SK-N-SH (cell line): ENCODE measurements around the gene LINGO3. TPM values are rescaled to one million over a fixed set of nuclear protein-coding genes. Genes with fewer than 3 reads are reported as not detected.

Experiments used
- CTCF ChIA-PET: fragments of 300-600, 350-600 bp; formaldehyde crosslinking; extraction: SDS; loops from one replicate; lab custom pipeline; 2021; lab: Yijun Ruan, JAX
- POLR2A ChIA-PET: fragments of 350-600 bp; sonication (Branson Sonifier 250); formaldehyde crosslinking; extraction: SDS; loops from one replicate; lab custom pipeline; 2020; ENCODE audit warnings: antibody characterized with exemption, inconsistent platforms; lab: Yijun Ruan, JAX
- DNase-seq: peaks from one replicate; pipeline ENCODE4 v3.0.0; 2012
- H2AFZ ChIP-seq: fragments of 200-600 bp; sonication (generic); 2 replicates; pipeline ENCODE4 v1.8.1; 2016; ENCODE audit warnings: antibody characterized with exemption, mild to moderate bottlenecking, low read depth
- H3F3A ChIP-seq: fragments of 200-600 bp; sonication (generic); replicated peaks from 2 replicates; pipeline ENCODE3; 2016; ENCODE audit warnings: antibody characterized with exemption, mild to moderate bottlenecking; ENCODE audit not compliant: insufficient read depth
- H3K27ac ChIP-seq, 2 experiments: fragments of 200-500 bp in 1 of 2; fragments of 200-600 bp in 1 of 2; sonication (Bioruptor generic) in 1 of 2; sonication (generic), shearing (Covaris generic) in 1 of 2; 2 replicates each; pipeline versions ENCODE4 v1.5.1 to v1.6.1; 2014 to 2016; ENCODE audit warnings: low read depth in 2 of 2, inconsistent platforms in 1 of 2, low read length in 1 of 2, mild to moderate bottlenecking in 1 of 2, mixed read lengths in 1 of 2
- H3K27me3 ChIP-seq: fragments of 200-600 bp; sonication (generic), shearing (Covaris generic); 2 replicates; pipeline ENCODE4 v1.6.1; 2016; ENCODE audit warnings: mixed run types; ENCODE audit not compliant: insufficient read depth
- H3K36me3 ChIP-seq, 2 experiments: fragments of 200-500 bp in 1 of 2; fragments of 200-600 bp in 1 of 2; sonication (Bioruptor generic) in 1 of 2; sonication (generic) in 1 of 2; replicated peaks in 1 of 2; 2 replicates each; pipeline versions ENCODE3 to v1.5.1; 2014 to 2016; ENCODE audit warnings: low read length in 1 of 2, mild to moderate bottlenecking in 1 of 2; ENCODE audit not compliant: insufficient read depth in 2 of 2, control insufficient read depth in 1 of 2
- H3K4me1 ChIP-seq, 2 experiments: fragments of 200-500 bp in 1 of 2; fragments of 200-600 bp in 1 of 2; sonication (Bioruptor generic) in 1 of 2; sonication (generic), shearing (Covaris generic) in 1 of 2; 2 replicates each; pipeline versions ENCODE4 v1.5.1 to v1.6.1; 2014 to 2016; ENCODE audit warnings: low read depth in 1 of 2, low read length in 1 of 2, mixed run types in 1 of 2; ENCODE audit not compliant: insufficient read depth in 2 of 2, control insufficient read depth in 1 of 2
- H3K4me2 ChIP-seq: fragments of 200-600 bp; sonication (generic), shearing (Covaris generic); 2 replicates; pipeline ENCODE4 v1.6.1; 2017; ENCODE audit warnings: mixed run types
- H3K4me3 ChIP-seq, 2 experiments: fragments of 200-500 bp in 1 of 2; fragments of 200-600 bp in 1 of 2; sonication (Bioruptor generic) in 1 of 2; sonication (generic), shearing (Covaris generic) in 1 of 2; 2 replicates each; pipeline versions ENCODE4 v1.5.1 to v1.8.1; 2014 to 2016; ENCODE audit warnings: low read depth in 2 of 2, inconsistent platforms in 1 of 2, low read length in 1 of 2, mild to moderate bottlenecking in 1 of 2, mixed read lengths in 1 of 2, moderate library complexity in 1 of 2
- H3K79me2 ChIP-seq: fragments of 200-600 bp; sonication (generic); 2 replicates; pipeline ENCODE4 v1.8.1; 2017; ENCODE audit warnings: mild to moderate bottlenecking; ENCODE audit not compliant: insufficient read depth
- H3K9ac ChIP-seq: fragments of 200-600 bp; sonication (generic); 2 replicates; pipeline ENCODE4 v1.6.1; 2017; ENCODE audit warnings: mixed run types
- H3K9me2 ChIP-seq: fragments of 200-600 bp; sonication (generic); 2 replicates; pipeline ENCODE4 v1.6.1; 2017; ENCODE audit warnings: mixed run types
- H3K9me3 ChIP-seq: fragments of 200-600 bp; sonication (generic); 2 replicates; pipeline ENCODE4 v1.6.1; 2017; ENCODE audit warnings: mixed run types, mild to moderate bottlenecking, moderate library complexity
- H4K20me1 ChIP-seq: fragments of 200-600 bp; sonication (generic); 2 replicates; pipeline ENCODE4 v1.6.1; 2017; ENCODE audit warnings: mild to moderate bottlenecking, mixed run types; ENCODE audit not compliant: insufficient read depth
- ELF1 ChIP-seq: IDR thresholded peaks from 2 replicates; pipeline ENCODE4 v1.4.0; 2012
- EP300 ChIP-seq, 2 experiments: IDR thresholded peaks; 2 replicates each; pipeline versions ENCODE4 v1.4.0 to v1.6.1; 2012; ENCODE audit warnings: borderline replicate concordance in 1 of 2, low read depth in 1 of 2, low read length in 1 of 2
- FOXJ3 ChIP-seq: sonication (generic); formaldehyde crosslinking; IDR thresholded peaks from 2 replicates; pipeline ENCODE4 v1.5.1; 2020; ENCODE audit warnings: mild to moderate bottlenecking, missing genetic modification reagents
- GABPA ChIP-seq: IDR thresholded peaks from 2 replicates; pipeline ENCODE4 v1.4.0; 2012; ENCODE audit warnings: low read depth, mild to moderate bottlenecking
- PBX3 ChIP-seq: IDR thresholded peaks from 2 replicates; pipeline ENCODE4; 2012
- RAD21 ChIP-seq: IDR thresholded peaks from 2 replicates; pipeline ENCODE4 v1.6.1; 2012; ENCODE audit warnings: mild to moderate bottlenecking, low read length
- RXRA ChIP-seq: IDR thresholded peaks from 2 replicates; pipeline ENCODE4 v1.4.0; 2012; ENCODE audit warnings: low read depth, mild to moderate bottlenecking, borderline replicate concordance
- TAF1 ChIP-seq: IDR thresholded peaks from 2 replicates; pipeline ENCODE4 v1.6.1; 2012; ENCODE audit warnings: low read depth, mild to moderate bottlenecking, low read length, moderate library complexity, borderline replicate concordance
- TEAD4 ChIP-seq: IDR thresholded peaks from 2 replicates; pipeline ENCODE4 v1.4.0; 2012; ENCODE audit warnings: mild to moderate bottlenecking, borderline replicate concordance; ENCODE audit not compliant: insufficient read depth
- USF1 ChIP-seq: IDR thresholded peaks from 2 replicates; pipeline ENCODE4 v1.4.0; 2012; ENCODE audit warnings: low read depth, borderline replicate concordance
- USF2 ChIP-seq: fragments of 150-350 bp; IDR thresholded peaks from 2 replicates; pipeline ENCODE4 v1.6.1; 2017; ENCODE audit warnings: antibody characterized with exemption, low read length, low read depth, borderline replicate concordance
- WGBS: methylation state at CpG from one replicate; pipeline ENCODE4 v1.1.6; 2017; ENCODE audit warnings: low lambda C conversion rate; 5-methylcytosine and 5-hydroxymethylcytosine counted together
- polyA plus RNA-seq, 3 experiments: library from polyadenylated mRNA; depleted of rRNA; stranded (reverse); fragments of >200 nt; gene quantifications; 2 replicates each; pipeline ENCODE4 v1.2.3, GENCODE V29; 2012

The LINGO3 gene
- polyA plus RNA-seq, 1 of the 3 experiments (the other 2 are of a cell fraction) = not detected

GRCh38 chr19:2312820-2313501 lies 5.0 kb upstream of the LINGO3 start:
- no peaks in the 10 kb centered on the region for H3K27me3 ChIP-seq

GRCh38 chr19:2311093-2311492 lies 3.1 kb upstream of the LINGO3 start:
- ChIA-PET CTCF (interaction anchor here (1.1 to 13.0 kb wide), 4 partner anchors 36 to 155 kb away, joined by 3 to 284 read pairs (median 5); partner anchors contain the start of gene PLEKHJ1), POLR2A (no interaction called here)
- TF ChIP-seq GABPA (no peak), EP300 (IDR thresholded peaks at IDR 0.05; ENCODE audit: borderline replicate concordance in 1 of 2, low read depth in 1 of 2, low read length in 1 of 2) (no peak), TAF1 (no peak), USF1 (no peak)
- H3K36me3 ChIP-seq = no peaks in the 10 kb centered on the region
- no peaks in the 10 kb centered on the region for H3K79me2 ChIP-seq
- H3K27me3 ChIP-seq = no peaks in the 10 kb centered on the region; the same call in 1 of the 2 replicates
- no peak overlapping the region for H3K4me3 ChIP-seq
- H3K9ac ChIP-seq = no peak overlapping the region
- DNase-seq = no peak
- H3K27ac ChIP-seq = no peak overlapping the region
- H3K4me1 ChIP-seq = peaks cover 0 to 16% of the 10 kb centered on the region in 2 experiments; a peak in 1 of 4 replicates
- no peaks in the 10 kb centered on the region for H4K20me1 ChIP-seq
- WGBS = 83% methylated on average over 2 of the region's 4 CpGs
- H3F3A ChIP-seq = peaks cover 6% of the 10 kb centered on the region
- H3K9me3 ChIP-seq = no peaks in the 10 kb centered on the region
- no peaks in the 10 kb centered on the region for H3K9me2 ChIP-seq
- no peak overlapping the region for H3K4me2 ChIP-seq
- no peak overlapping the region for H2AFZ ChIP-seq

More at GRCh38 chr19:2312820-2313501, 5.0 kb upstream of the LINGO3 start:
- DNase-seq = no peak
- ChIA-PET CTCF (interaction anchor here (1.0 to 13.0 kb wide), 4 partner anchors 22 to 157 kb away, joined by 3 to 284 read pairs (median 56); partner anchors contain the start of gene PLEKHJ1), POLR2A (no interaction called here)
- Histone ChIP-seq H3K4me3 (no peak overlapping the region), H3K79me2 (no peaks in the 10 kb centered on the region), H3K9me2 (no peaks in the 10 kb centered on the region), H3K36me3 (no peaks in the 10 kb centered on the region), H3K9ac (no peak overlapping the region), H3K4me2 (no peak overlapping the region), H3K9me3 (no peaks in the 10 kb centered on the region), H3K27ac (no peak overlapping the region), H4K20me1 (no peaks in the 10 kb centered on the region), H2AFZ (no peak overlapping the region), H3F3A (peaks cover 8% of the 10 kb centered on the region), H3K4me1 (peaks cover 0 to 18% of the 10 kb centered on the region in 2 experiments; a peak in 1 of 4 replicates)
- TF ChIP-seq USF2 (no peak), TAF1 (no peak), ELF1 (no peak), RAD21 (no peak), PBX3 (no peak), FOXJ3 (CRISPR knock-in tag) (no peak), RXRA (no peak), TEAD4 (no peak), EP300 (IDR thresholded peaks at IDR 0.05; ENCODE audit: borderline replicate concordance in 1 of 2, low read depth in 1 of 2, low read length in 1 of 2) (no peak)
- WGBS = 51% methylated on average over 11 of the region's 28 CpGs
